Muscle layer of duodenum (tissue), 2 donors: Measurements from ENCODE around the gene CCDC171.

Experiments
- H3K27ac ChIP-seq: one replicate; pipeline ENCODE4 v1.7.0; 2013; ENCODE audit warnings: mild to moderate bottlenecking, low read length
- H3K27me3 ChIP-seq: one replicate; pipeline ENCODE4 v1.7.0; 2013; ENCODE audit warnings: low read depth, mild to moderate bottlenecking, control low read depth, low read length
- H3K36me3 ChIP-seq, 2 donors: one replicate each; pipeline ENCODE4 v1.7.0; 2013; ENCODE audit warnings: low read length in 2 of 2, control low read depth in 1 of 2, mild to moderate bottlenecking in 1 of 2; ENCODE audit not compliant: insufficient read depth in 2 of 2, control insufficient read depth in 1 of 2
- H3K4me1 ChIP-seq, 2 donors: one replicate each; pipeline ENCODE4 v1.7.0; 2013; ENCODE audit warnings: low read length in 2 of 2, mild to moderate bottlenecking in 2 of 2, control low read depth in 1 of 2, moderate library complexity in 1 of 2; ENCODE audit not compliant: insufficient read depth in 2 of 2, control insufficient read depth in 1 of 2
- H3K4me3 ChIP-seq, 2 donors: one replicate each; pipeline ENCODE4 v1.7.0; 2013; ENCODE audit warnings: low read length in 2 of 2, low read depth in 1 of 2, mild to moderate bottlenecking in 1 of 2
- H3K9me3 ChIP-seq, 2 donors: one replicate each; pipeline ENCODE4 v1.7.0; 2013; ENCODE audit warnings: low read length in 2 of 2, control low read depth in 1 of 2, mild to moderate bottlenecking in 1 of 2; ENCODE audit not compliant: control insufficient read depth in 1 of 2
- donor health status: healthy.

CCDC171 gene

DNA sequence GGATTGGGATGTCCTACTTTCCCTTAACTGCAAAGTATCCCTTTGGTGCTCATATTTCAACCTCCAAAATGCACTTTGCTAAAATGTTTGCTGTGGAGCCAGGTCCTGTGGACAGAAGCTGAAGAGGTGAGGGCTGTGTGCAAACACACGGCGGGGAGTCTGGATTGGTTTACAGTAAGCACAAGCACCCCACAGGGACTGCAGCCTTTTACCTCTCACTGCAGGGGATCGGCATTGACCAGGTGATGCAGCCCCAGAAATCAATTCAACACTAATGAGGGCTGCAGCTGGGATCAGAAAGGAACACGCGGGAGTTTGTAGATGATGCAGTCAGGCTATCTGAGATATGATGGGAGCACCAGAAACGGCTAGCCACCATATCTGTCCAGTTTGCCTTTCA lies 450.9 kb downstream of the CCDC171 start:
- H3K36me3 ChIP-seq = no peaks in the 10 kb centered on the region
- no peak overlapping the region for H3K4me3 ChIP-seq
- no peaks in the 10 kb centered on the region for H3K27me3 ChIP-seq
- no peaks in the 10 kb centered on the region for H3K9me3 ChIP-seq
- H3K4me1 ChIP-seq = no peaks in the 10 kb centered on the region
- H3K27ac ChIP-seq = no peak overlapping the region

DNA sequence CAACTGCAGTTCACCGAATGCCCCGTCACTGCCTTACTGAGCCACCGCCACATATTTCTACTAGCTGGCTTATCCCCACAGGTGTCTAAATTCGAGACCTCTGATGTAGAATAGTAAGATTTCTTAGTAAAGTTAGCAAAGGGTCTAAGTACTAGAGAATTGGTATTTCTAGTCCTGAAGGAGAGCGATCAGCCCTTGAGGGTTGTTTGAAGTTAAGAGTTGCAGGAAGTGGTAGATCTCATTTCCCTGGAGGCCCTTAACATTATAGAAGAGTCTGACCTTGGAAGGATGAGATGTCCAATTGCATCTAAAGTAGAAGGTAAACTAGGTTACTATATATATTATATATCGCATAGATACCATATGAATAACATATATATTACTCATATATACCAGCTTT lies 451.8 kb downstream of the CCDC171 start:
- Histone ChIP-seq H3K36me3 (no peaks in the 10 kb centered on the region), H3K27ac (no peak overlapping the region), H3K4me1 (no peaks in the 10 kb centered on the region), H3K4me3 (no peak overlapping the region), H3K9me3 (no peaks in the 10 kb centered on the region), H3K27me3 (no peaks in the 10 kb centered on the region)

- H3K27ac ChIP-seq = no peak overlapping the region
- no peaks in the 10 kb centered on the region for H3K4me1 ChIP-seq
- H3K27me3 ChIP-seq = no peaks in the 10 kb centered on the region
- H3K4me3 ChIP-seq = no peak overlapping the region
- H3K9me3 ChIP-seq = no peaks in the 10 kb centered on the region
- no peaks in the 10 kb centered on the region for H3K36me3 ChIP-seq
These were observed 457.4 kb downstream of the CCDC171 start for GRCh38 chr9:16010221-16010620.

GRCh38 chr9:16012621-16013020 lies 459.8 kb downstream of the CCDC171 start:
- Histone ChIP-seq H3K36me3 (no peaks in the 10 kb centered on the region), H3K27ac (no peak overlapping the region), H3K9me3 (peaks cover 0 to under 1% of the 10 kb centered on the region in 2 donors), H3K4me3 (no peak overlapping the region), H3K27me3 (no peaks in the 10 kb centered on the region), H3K4me1 (no peaks in the 10 kb centered on the region)

GRCh38 chr9:16013366-16013765 lies 460.5 kb downstream of the CCDC171 start:
- H3K27me3 ChIP-seq = no peaks in the 10 kb centered on the region
- no peak overlapping the region for H3K27ac ChIP-seq
- no peak overlapping the region for H3K4me3 ChIP-seq
- no peaks in the 10 kb centered on the region for H3K4me1 ChIP-seq
- H3K9me3 ChIP-seq = peaks cover 0 to 5% of the 10 kb centered on the region in 2 donors
- no peaks in the 10 kb centered on the region for H3K36me3 ChIP-seq

GRCh38 chr9:16013826-16014225 lies 461.0 kb downstream of the CCDC171 start:
- H3K9me3 ChIP-seq = peaks cover 0 to 10% of the 10 kb centered on the region in 2 donors
- no peak overlapping the region for H3K27ac ChIP-seq
- no peak overlapping the region for H3K4me3 ChIP-seq
- H3K27me3 ChIP-seq = no peaks in the 10 kb centered on the region
- H3K36me3 ChIP-seq = no peaks in the 10 kb centered on the region
- H3K4me1 ChIP-seq = no peaks in the 10 kb centered on the region

DNA sequence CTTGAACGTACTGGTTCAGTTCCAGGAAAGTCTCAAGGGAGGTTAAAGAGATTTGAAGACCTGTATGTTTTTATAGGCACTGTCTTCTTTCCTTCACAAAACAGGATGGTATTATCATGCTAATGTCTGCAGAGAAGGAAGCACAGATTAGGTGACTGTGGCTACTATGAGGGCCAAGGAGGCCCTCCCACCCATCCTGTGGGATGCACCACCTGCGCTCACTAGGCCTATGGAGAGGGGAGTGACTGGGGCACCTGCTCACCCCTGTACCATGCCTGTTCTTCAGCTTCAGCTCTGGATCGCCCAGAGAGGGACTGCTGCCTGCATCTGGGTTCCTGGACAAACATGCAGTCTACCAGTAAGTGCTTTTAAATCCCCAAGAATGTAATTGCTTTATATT lies 469.4 kb downstream of the CCDC171 start:
- Histone ChIP-seq H3K9me3 (peaks cover 0 to 18% of the 10 kb centered on the region in 2 donors), H3K27ac (no peak overlapping the region), H3K4me3 (no peak overlapping the region), H3K27me3 (no peaks in the 10 kb centered on the region), H3K36me3 (no peaks in the 10 kb centered on the region), H3K4me1 (no peaks in the 10 kb centered on the region)

DNA sequence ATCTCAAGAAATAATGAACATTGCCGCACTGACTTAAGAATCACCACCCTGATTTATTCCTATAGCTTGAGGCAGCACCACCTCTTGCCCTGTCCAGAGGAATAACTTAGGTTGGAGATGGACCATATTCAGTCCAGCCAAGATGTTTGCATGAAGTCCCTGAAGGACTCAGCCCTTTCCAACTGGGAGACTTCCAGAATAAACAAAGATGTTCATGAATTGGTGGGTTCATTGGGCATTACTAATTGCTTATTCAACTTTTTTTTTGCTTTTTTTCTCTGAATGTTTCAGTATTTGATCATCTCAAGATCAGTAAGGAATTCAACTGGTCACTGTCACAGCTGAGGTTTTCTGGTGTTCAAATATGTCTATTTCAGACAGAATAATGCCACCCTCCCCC lies 470.6 kb downstream of the CCDC171 start:
- H3K27me3 ChIP-seq = no peaks in the 10 kb centered on the region
- H3K4me3 ChIP-seq = no peak overlapping the region
- no peak overlapping the region for H3K27ac ChIP-seq
- peaks cover 0 to 12% of the 10 kb centered on the region in 2 donors for H3K9me3 ChIP-seq
- no peaks in the 10 kb centered on the region for H3K4me1 ChIP-seq
- H3K36me3 ChIP-seq = no peaks in the 10 kb centered on the region
